AG04450 (cell line): ENCODE results near the gene FADD. TPM values are rescaled to one million over a fixed set of nuclear protein-coding genes. Genes with fewer than 3 reads are reported as not detected.

Experiments
- CTCF ChIA-PET: fragments of 300-600, 350-600 bp; formaldehyde crosslinking; extraction: SDS; loops from one replicate; lab custom pipeline; 2022; ENCODE audit warnings: antibody characterized with exemption, inconsistent platforms; lab: Charles Lee
- POLR2A ChIA-PET: fragments of 350-600 bp; formaldehyde crosslinking; extraction: SDS; loops from one replicate; lab custom pipeline; 2021; ENCODE audit warnings: antibody characterized with exemption, inconsistent platforms; lab: Yijun Ruan, JAX
- DNase-seq: peaks from one replicate; pipeline ENCODE4 v3.0.0-alpha.2; 2011; ENCODE audit warnings: low read depth, low spot score
- H3K27ac ChIP-seq: one replicate; pipeline ENCODE4 v1.5.1; 2012; ENCODE audit warnings: low read depth, low read length, control low read depth
- H3K27me3 ChIP-seq: one replicate; pipeline ENCODE4 v1.6.0; 2012; ENCODE audit warnings: low read length; ENCODE audit not compliant: control insufficient read depth, insufficient read depth
- H3K4me3 ChIP-seq: 2 replicates; pipeline ENCODE4 v1.5.1; 2011; ENCODE audit warnings: mild to moderate bottlenecking, low read depth, low read length, control low read depth
- H3K9me3 ChIP-seq: 2 replicates; pipeline ENCODE4 v1.5.1; 2012; ENCODE audit warnings: low read length; ENCODE audit not compliant: control insufficient read depth, insufficient read depth
- polyA plus RNA-seq: library from polyadenylated mRNA; depleted of rRNA; stranded (reverse); fragments of >200 nt; gene quantifications from 2 replicates; pipeline ENCODE4 v1.2.3, GENCODE V29; 2011
- TF ChIP-seq, protein P1 (sequence below): IDR thresholded peaks from 2 replicates; pipeline ENCODE4 v1.5.1; 2011; ENCODE audit warnings: low read depth, low read length, control low read depth, inconsistent platforms

The FADD gene
- polyA plus RNA-seq, 1 experiment, result 29.3 TPM

DNA sequence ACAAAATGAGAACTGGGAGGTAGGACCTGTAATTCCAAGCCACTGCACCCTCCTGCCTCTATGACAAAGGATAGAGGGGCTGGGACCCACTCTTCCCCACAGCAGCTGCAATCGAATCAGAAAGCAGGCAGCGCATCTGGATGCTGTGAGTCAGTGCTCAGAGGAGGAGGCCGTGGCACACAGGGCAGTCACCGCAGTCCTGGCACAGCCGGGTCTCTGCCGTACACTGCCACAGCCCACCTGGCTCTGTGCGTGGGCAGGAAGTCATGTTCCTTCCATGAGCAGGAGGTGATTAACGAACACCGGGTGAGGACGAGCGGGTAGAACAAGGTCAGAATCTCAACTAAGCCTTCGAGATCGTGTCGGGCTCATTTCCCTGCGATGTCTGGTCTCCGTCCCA is 37.2 kb downstream of the FADD start:
- ChIA-PET POLR2A (no interaction called here), CTCF (no interaction called here)
- no peak overlapping the region for H3K4me3 ChIP-seq
- peaks cover 11% of the 10 kb centered on the region for H3K27me3 ChIP-seq
- TF ChIP-seq, protein P1, sequence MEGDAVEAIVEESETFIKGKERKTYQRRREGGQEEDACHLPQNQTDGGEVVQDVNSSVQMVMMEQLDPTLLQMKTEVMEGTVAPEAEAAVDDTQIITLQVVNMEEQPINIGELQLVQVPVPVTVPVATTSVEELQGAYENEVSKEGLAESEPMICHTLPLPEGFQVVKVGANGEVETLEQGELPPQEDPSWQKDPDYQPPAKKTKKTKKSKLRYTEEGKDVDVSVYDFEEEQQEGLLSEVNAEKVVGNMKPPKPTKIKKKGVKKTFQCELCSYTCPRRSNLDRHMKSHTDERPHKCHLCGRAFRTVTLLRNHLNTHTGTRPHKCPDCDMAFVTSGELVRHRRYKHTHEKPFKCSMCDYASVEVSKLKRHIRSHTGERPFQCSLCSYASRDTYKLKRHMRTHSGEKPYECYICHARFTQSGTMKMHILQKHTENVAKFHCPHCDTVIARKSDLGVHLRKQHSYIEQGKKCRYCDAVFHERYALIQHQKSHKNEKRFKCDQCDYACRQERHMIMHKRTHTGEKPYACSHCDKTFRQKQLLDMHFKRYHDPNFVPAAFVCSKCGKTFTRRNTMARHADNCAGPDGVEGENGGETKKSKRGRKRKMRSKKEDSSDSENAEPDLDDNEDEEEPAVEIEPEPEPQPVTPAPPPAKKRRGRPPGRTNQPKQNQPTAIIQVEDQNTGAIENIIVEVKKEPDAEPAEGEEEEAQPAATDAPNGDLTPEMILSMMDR, result no peak
- DNase-seq, result no peak
- no peak overlapping the region for H3K27ac ChIP-seq
- no peaks in the 10 kb centered on the region; the same call in 1 of the 2 replicates for H3K9me3 ChIP-seq

- DNase-seq, result no peak
- CTCF ChIA-PET, result no interaction called here
- POLR2A ChIA-PET, result no interaction called here
These were observed 38.6 kb downstream of the FADD start for GRCh38 chr11:70241709-70242108.

GRCh38 chr11:70242885-70243284 is 39.8 kb downstream of the FADD start:
- Histone ChIP-seq H3K9me3 (no peaks in the 10 kb centered on the region; the same call in 1 of the 2 replicates), H3K4me3 (no peak overlapping the region), H3K27me3 (peaks cover 8% of the 10 kb centered on the region), H3K27ac (no peak overlapping the region)
- no peak for DNase-seq
- TF ChIP-seq, protein P1, result no peak
- CTCF ChIA-PET, result no interaction called here
- POLR2A ChIA-PET, result interaction anchor here (0.6 kb wide), 1 partner anchor 32 kb away, joined by 4 read pairs; no protein-coding TSS in a partner anchor

More at GRCh38 chr11:70241709-70242108, 38.6 kb downstream of the FADD start:
- H3K27me3 ChIP-seq, result peaks cover 9% of the 10 kb centered on the region
- TF ChIP-seq, protein P1, result no peak
- no peak overlapping the region for H3K4me3 ChIP-seq
- H3K9me3 ChIP-seq, result no peaks in the 10 kb centered on the region; the same call in 1 of the 2 replicates
- no peak overlapping the region for H3K27ac ChIP-seq

- Histone ChIP-seq H3K9me3 (no peaks in the 10 kb centered on the region; the same call in 1 of the 2 replicates), H3K27me3 (peaks cover 10% of the 10 kb centered on the region), H3K4me3 (no peak overlapping the region), H3K27ac (no peak overlapping the region)
- POLR2A ChIA-PET, result no interaction called here
- CTCF ChIA-PET, result no interaction called here
- no peak for DNase-seq
- TF ChIP-seq, protein P1, result no peak
These were observed 41.0 kb downstream of the FADD start for GRCh38 chr11:70243912-70244652.

- Histone ChIP-seq H3K9me3 (no peaks in the 10 kb centered on the region; the same call in 1 of the 2 replicates), H3K27me3 (peaks cover 6% of the 10 kb centered on the region), H3K27ac (peak overlapping the region; percentile 39), H3K4me3 (no peak overlapping the region)
- TF ChIP-seq, protein P1, result no peak
- DNase-seq, result peak; percentile 69
- POLR2A ChIA-PET, result no interaction called here
- CTCF ChIA-PET, result no interaction called here
These were observed 41.6 kb downstream of the FADD start for GRCh38 chr11:70244698-70245097.
